ENCODE data around the gene H2BW2.

- no peak for TF ChIP-seq POLR2A (IDR thresholded peaks at IDR 0.05)
- no peak for TF ChIP-seq POLR2AphosphoS5 (IDR thresholded peaks at IDR 0.05)
Measured at GRCh38 chrX:104085919-104086318, 46.2 kb downstream of the H2BW2 start.
